Tibial nerve (tissue), 4 donors: ENCODE measurements around the gene GRIFIN. TPM values are rescaled to one million over a fixed set of nuclear protein-coding genes. Genes with fewer than 3 reads are reported as not detected.

Experiments used
- DNase-seq, 2 donors: peaks; one replicate each; pipeline ENCODE4 v3.0.0-alpha.2; 2019; ENCODE audit warnings: low spot score in 2 of 2
- H3K27ac ChIP-seq, 4 donors: fragments of 200-600 bp; sonication (generic) in 3 of 4; one replicate each; pipeline ENCODE4 v1.5.1; 2017 to 2019; ENCODE audit warnings: mild to moderate bottlenecking in 1 of 4
- H3K27me3 ChIP-seq, 2 donors: fragments of 200-600 bp; sonication (generic) in 1 of 2; one replicate each; pipeline versions ENCODE4 v1.5.1 to v1.6.0; 2017 to 2019
- H3K36me3 ChIP-seq, 3 donors: fragments of 200-600 bp; sonication (generic); one replicate each; pipeline ENCODE4 v1.5.1; 2018 to 2019
- H3K4me1 ChIP-seq, 4 donors: fragments of 200-600 bp; sonication (generic) in 3 of 4; one replicate each; pipeline ENCODE4 v1.5.1; 2017 to 2019
- H3K4me3 ChIP-seq, 4 donors: fragments of 200-600 bp; sonication (generic) in 3 of 4; one replicate each; pipeline ENCODE4 v1.5.1; 2017 to 2019; ENCODE audit warnings: mild to moderate bottlenecking in 1 of 4, moderate library complexity in 1 of 4
- H3K9me3 ChIP-seq, 4 donors: fragments of 200-600 bp; sonication (generic) in 3 of 4; one replicate each; pipeline ENCODE4 v1.5.1; 2017 to 2019
- EP300 ChIP-seq, 2 donors: sonication (generic); formaldehyde crosslinking; IDR thresholded peaks; one replicate each; pipeline ENCODE4 v1.6.1; 2017; ENCODE audit warnings: antibody characterized with exemption in 2 of 2, mild to moderate bottlenecking in 1 of 2
- POLR2A ChIP-seq, 2 donors: fragments of 450-650 bp; IDR thresholded peaks; one replicate each; pipeline ENCODE4 v1.6.1; 2017; ENCODE audit warnings: antibody characterized with exemption in 2 of 2, mild to moderate bottlenecking in 2 of 2, moderate library complexity in 2 of 2
- WGBS, 2 donors: methylation state at CpG; one replicate each; pipeline ENCODE4 v1.1.5; 2018; 5-methylcytosine and 5-hydroxymethylcytosine counted together
- total RNA-seq, 4 donors: library from RNA; depleted of rRNA; stranded (reverse); fragments of >200 nt; gene quantifications; one replicate each; pipeline ENCODE4 v1.1.0, GENCODE V29; 2016
- TF ChIP-seq, protein P1 (sequence below), 5 experiments: fragments of 200-600 bp in 3 of 5; fragments of 450-650 bp in 2 of 5; sonication (generic) in 3 of 5; IDR thresholded peaks; one replicate each; pipeline ENCODE4 v1.5.1; 2016 to 2019; ENCODE audit warnings: antibody characterized with exemption in 5 of 5, mild to moderate bottlenecking in 3 of 5, moderate library complexity in 2 of 5

Gene GRIFIN
- total RNA-seq, 4 donors from 2014 or later: not detected

DNA sequence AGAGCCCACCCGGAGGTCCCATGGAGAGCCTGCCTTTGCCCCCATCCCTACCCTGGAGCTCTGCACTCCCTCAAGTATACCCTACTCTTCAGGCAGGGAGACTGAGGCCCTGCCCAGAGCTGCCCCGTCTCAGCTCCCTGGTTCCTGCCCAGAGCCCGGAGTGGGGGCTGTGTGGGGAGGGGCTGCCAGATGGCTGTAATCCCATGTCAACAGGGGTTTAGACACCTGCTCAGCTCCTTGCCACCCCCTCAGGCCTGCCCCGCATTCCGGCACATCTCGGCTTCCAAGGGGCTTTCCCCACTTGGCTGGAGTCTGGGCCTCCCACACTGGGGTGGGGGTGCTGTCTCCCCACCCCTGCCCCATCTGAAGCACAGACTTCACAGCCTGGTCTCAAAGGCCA is 22.5 kb upstream of the GRIFIN start:
- Histone ChIP-seq H3K27ac (no peak overlapping the region), H3K36me3 (no peaks in the 10 kb centered on the region), H3K27me3 (peaks cover 0 to 49% of the 10 kb centered on the region in 2 donors), H3K4me1 (peaks cover 0 to 17% (median 0%) of the 10 kb centered on the region in 4 donors), H3K9me3 (no peaks in the 10 kb centered on the region), H3K4me3 (no peak overlapping the region)
- 59 to 88% methylated on average over 4 to 6 of the region's 6 CpGs for WGBS, 2 donors
- TF ChIP-seq, protein P1, sequence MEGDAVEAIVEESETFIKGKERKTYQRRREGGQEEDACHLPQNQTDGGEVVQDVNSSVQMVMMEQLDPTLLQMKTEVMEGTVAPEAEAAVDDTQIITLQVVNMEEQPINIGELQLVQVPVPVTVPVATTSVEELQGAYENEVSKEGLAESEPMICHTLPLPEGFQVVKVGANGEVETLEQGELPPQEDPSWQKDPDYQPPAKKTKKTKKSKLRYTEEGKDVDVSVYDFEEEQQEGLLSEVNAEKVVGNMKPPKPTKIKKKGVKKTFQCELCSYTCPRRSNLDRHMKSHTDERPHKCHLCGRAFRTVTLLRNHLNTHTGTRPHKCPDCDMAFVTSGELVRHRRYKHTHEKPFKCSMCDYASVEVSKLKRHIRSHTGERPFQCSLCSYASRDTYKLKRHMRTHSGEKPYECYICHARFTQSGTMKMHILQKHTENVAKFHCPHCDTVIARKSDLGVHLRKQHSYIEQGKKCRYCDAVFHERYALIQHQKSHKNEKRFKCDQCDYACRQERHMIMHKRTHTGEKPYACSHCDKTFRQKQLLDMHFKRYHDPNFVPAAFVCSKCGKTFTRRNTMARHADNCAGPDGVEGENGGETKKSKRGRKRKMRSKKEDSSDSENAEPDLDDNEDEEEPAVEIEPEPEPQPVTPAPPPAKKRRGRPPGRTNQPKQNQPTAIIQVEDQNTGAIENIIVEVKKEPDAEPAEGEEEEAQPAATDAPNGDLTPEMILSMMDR (IDR thresholded peaks at IDR 0.05): no peak
- TF ChIP-seq POLR2A (IDR thresholded peaks at IDR 0.05) (no peak), EP300 (IDR thresholded peaks at IDR 0.05) (no peak)
- DNase-seq: no peak

DNA sequence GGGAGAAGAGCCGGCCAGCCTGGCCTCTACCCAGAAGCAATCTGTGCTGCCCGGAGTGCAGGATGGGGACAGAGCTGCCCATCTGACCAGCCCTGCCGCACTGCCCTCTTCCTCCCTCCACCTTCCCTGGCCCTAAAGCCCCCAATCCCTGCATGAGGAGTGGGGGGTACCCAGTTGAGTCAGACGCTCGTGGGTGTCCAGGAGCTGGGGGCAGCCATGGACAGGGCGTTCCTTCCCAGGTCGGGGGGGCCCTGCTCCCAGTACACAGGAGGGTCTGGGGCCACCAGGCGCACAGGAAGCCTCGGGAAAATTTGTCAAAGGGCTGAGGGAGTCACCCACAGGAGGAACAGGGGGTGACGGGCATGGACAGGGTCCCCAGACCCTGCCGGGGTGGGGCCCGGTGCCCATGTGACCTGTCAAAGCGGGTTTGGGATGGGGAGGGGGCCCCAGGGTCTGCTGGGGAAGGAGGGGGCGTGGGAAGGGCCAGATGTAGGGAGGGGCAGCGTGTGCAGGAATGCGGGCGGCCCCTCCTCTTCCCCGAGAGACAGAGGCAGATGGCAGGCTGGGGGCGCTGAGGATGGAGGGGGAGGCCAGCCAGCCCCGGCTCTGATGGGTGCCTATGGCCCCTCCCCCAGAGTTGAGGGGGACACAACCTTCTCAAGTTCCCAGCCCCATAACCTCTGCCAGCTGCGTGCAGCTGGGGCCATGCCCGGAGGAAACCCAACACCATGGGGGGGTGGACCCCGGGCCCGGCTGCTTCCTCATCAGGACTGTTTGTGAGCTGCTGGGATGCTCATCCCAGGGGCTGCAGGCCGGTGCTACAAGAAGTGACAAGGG is 21.5 kb upstream of the GRIFIN start:
- no peak overlapping the region for H3K27ac ChIP-seq
- peaks cover 0 to 48% of the 10 kb centered on the region in 2 donors for H3K27me3 ChIP-seq
- no peak for DNase-seq
- H3K4me3 ChIP-seq: no peak overlapping the region
- 38 to 41% methylated on average over 21 to 24 of the region's 25 CpGs for WGBS, 2 donors
- H3K9me3 ChIP-seq: no peaks in the 10 kb centered on the region
- peaks cover 0 to 24% (median 0%) of the 10 kb centered on the region in 4 donors for H3K4me1 ChIP-seq
- TF ChIP-seq EP300 (IDR thresholded peaks at IDR 0.05): no peak
- TF ChIP-seq POLR2A (IDR thresholded peaks at IDR 0.05): no peak
- TF ChIP-seq, protein P1 (IDR thresholded peaks at IDR 0.05): no peak
- H3K36me3 ChIP-seq: no peaks in the 10 kb centered on the region

DNA sequence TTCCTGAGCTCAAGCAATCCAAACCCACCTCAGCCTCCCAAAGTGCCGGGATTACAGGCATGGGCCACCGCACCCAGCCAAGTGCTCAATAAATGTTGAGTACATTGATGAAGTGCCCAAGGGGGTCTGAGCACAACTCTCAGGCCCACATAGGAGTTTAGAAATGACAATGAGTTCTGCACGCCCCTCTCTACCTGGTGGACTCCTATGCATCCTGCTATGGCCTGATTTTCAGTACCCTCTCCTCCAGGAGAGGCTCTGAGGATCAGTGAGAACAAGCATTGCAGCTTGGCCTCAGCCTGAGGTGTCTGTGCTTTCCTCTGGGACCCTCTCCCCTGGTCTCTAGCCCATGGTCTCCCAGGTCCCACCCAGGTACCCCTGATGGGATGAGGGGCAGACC is 20.9 kb upstream of the GRIFIN start:
- no peaks in the 10 kb centered on the region for H3K36me3 ChIP-seq
- no peak overlapping the region for H3K27ac ChIP-seq
- no peak for DNase-seq
- 94 to 95% methylated on average over 3 of the region's 3 CpGs for whole genome bisulfite sequencing, 2 donors
- H3K4me1 ChIP-seq: peaks cover 0 to 24% (median 0%) of the 10 kb centered on the region in 4 donors
- no peaks in the 10 kb centered on the region for H3K9me3 ChIP-seq
- peaks cover 0 to 44% of the 10 kb centered on the region in 2 donors for H3K27me3 ChIP-seq
- H3K4me3 ChIP-seq: no peak overlapping the region
- TF ChIP-seq, protein P1 (IDR thresholded peaks at IDR 0.05): no peak
- TF ChIP-seq POLR2A (IDR thresholded peaks at IDR 0.05): no peak
- no peak for TF ChIP-seq EP300 (IDR thresholded peaks at IDR 0.05)

DNA sequence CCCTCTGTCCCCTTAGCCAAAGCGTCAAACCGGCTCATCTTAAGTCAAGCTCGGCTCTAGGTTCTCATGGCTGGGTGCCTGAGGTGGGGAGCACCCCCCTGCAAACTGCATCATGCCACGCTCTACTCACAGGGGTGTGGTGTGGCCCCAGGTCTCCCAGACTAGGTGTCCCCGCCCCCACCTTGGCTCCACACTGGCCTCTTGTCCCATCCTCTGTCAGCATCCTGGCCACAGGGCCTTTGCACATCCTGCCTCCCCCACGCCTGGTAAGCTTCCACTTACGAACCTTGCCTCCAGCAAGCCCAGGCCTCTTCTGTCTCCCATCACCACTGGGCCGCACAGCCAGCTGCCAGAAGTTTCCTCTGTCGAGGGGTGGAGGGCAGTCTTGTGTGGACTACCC is 20.2 kb upstream of the GRIFIN start:
- no peak for DNase-seq
- no peaks in the 10 kb centered on the region for H3K9me3 ChIP-seq
- TF ChIP-seq POLR2A (IDR thresholded peaks at IDR 0.05) (no peak), EP300 (IDR thresholded peaks at IDR 0.05) (no peak)
- TF ChIP-seq, protein P1 (IDR thresholded peaks at IDR 0.05): no peak
- H3K36me3 ChIP-seq: no peaks in the 10 kb centered on the region
- 88 to 92% methylated on average over 8 to 9 of the region's 9 CpGs for WGBS, 2 donors
- H3K27ac ChIP-seq: no peak overlapping the region
- peaks cover 0 to 24% (median 0%) of the 10 kb centered on the region in 4 donors for H3K4me1 ChIP-seq
- peaks cover 0 to 44% of the 10 kb centered on the region in 2 donors for H3K27me3 ChIP-seq
- no peak overlapping the region for H3K4me3 ChIP-seq
